GM13977 (cell line): ENCODE results near the gene LACC1.

Experiments used
- DNase-seq: peaks from one replicate; pipeline ENCODE4 v3.0.0; 2012; ENCODE audit warnings: low spot score
- in situ Hi-C: fragments of 300-500 bp; cut with MboI; formaldehyde crosslinking; loops from one replicate; pipeline ENCODE4 v1.12.0; 2022; ENCODE audit warnings: low sequenced_read_pairs, low pct_unique_long_range_greater_than_20kb, mixed read lengths, inconsistent platforms; ENCODE audit not compliant: unreplicated experiment
- TF ChIP-seq, protein P1 (sequence below): IDR thresholded peaks from 2 replicates; pipeline ENCODE4 v1.5.1; 2012; ENCODE audit warnings: mild to moderate bottlenecking, control low read depth; ENCODE audit not compliant: insufficient read depth; ENCODE audit errors: extremely low read depth, missing control alignments

Gene LACC1

DNA sequence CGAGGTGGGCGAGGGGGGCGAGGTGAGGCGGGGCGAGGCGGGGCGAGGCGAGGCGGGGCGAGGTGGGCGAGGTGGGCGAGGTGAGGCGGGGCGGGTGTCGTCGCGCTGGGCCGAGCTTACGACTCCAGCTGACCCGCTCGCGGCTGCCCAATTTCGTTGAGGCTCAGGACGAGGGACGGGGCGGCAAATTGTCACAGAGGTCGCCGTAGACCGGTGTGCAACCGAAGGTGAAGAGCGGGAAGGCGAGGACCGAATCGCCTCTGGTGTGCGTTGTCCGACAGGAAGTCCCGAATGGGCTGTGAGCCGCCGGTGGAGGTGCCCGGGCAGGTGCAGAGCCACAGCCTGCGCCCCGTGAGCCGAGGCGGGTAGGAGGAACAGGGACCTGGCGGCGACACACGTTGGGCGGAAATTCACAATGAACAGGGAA is at the start of gene LACC1:
LACC1 (plus strand) TSS at position 150 of the 427 bp plus-strand sequence. CDS start 1,082 bp downstream, outside the sequence.
- TF ChIP-seq, protein P1, sequence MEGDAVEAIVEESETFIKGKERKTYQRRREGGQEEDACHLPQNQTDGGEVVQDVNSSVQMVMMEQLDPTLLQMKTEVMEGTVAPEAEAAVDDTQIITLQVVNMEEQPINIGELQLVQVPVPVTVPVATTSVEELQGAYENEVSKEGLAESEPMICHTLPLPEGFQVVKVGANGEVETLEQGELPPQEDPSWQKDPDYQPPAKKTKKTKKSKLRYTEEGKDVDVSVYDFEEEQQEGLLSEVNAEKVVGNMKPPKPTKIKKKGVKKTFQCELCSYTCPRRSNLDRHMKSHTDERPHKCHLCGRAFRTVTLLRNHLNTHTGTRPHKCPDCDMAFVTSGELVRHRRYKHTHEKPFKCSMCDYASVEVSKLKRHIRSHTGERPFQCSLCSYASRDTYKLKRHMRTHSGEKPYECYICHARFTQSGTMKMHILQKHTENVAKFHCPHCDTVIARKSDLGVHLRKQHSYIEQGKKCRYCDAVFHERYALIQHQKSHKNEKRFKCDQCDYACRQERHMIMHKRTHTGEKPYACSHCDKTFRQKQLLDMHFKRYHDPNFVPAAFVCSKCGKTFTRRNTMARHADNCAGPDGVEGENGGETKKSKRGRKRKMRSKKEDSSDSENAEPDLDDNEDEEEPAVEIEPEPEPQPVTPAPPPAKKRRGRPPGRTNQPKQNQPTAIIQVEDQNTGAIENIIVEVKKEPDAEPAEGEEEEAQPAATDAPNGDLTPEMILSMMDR = no peak
- in situ Hi-C loops = no loop called here
- DNase-seq = peak; percentile 50

DNA sequence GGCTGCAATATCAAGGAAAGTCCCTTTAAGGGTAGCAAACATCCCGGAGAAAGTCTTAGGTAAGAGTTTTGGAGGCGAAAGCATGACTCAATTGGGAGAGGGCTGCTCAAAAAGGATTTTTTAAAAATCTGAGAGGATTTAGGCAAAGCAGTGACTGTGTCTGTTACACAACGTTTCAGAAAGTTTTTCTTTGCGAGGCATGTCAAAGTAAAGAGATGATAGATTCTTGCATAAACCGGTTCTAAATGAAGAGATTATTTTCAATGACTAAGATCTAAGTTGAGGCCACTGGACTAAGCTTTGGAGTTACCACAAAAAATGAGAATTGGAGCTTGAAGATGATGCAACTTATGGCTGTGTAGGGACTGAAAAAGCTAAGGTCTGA is 49.2 kb upstream of the LACC1 start:
- no peak for DNase-seq
- TF ChIP-seq, protein P1 = no peak
- in situ Hi-C loops = no loop called here

DNA sequence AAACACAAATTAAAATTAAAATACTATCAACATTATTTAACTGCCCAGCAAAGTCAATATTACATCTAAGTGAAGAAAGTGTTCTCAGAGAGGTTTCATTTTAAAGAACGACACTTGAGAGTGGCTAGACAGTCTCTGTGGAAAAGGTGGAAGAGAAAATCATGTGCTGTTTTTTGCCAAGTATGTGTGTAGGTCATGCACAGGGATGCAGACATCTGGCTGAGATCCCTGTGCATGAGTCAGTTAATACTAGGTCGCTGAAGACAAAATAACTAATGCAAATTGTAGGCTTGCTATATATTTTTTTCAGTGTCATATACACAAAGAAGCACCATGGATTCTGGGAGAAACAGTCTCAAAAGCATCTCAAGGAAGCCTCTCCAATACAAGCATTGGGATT is 48.6 kb upstream of the LACC1 start:
- in situ Hi-C loops = no loop called here
- TF ChIP-seq, protein P1 = no peak
- DNase-seq = no peak

DNA sequence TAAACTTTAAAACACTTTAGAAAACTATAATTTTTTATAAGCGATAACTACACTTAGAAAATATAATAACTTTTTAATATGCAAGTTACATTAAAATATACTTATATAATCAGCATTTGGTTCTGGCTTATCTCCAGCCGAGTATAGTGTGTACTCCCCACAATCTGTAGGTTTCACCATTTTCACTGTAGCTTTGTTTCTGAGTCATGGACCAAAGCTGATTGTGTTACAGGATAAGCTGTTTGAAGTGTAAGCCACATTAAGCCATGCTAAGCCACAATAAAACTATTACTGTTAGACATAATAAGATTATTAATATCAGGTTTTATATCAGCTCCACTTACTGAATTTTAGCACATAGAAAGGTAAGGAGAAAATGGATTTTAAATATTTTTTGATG is 44.0 kb upstream of the LACC1 start:
- TF ChIP-seq, protein P1 = no peak
- no peak for DNase-seq
- in situ Hi-C loops = no loop called here

DNA sequence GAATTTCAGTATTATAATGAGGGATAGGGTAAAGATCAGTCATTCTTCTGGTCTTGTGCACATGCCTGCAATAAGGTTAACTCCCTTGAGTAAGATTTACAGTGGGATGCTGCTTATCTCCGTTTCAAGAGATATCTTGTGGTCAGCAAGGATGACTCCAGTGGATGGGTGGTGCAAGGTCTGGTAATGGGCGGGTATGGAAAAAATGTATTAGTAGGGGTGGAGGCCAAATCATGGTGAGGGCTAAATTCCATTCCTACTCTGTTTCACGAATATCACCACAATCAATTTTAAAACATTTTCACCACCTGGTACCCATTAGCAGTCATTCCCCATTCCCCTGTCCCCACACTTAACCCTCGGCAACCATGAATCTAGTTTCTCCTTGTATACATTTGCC is 40.8 kb upstream of the LACC1 start:
- in situ Hi-C loops = no loop called here
- TF ChIP-seq, protein P1 = no peak
- no peak for DNase-seq

DNA sequence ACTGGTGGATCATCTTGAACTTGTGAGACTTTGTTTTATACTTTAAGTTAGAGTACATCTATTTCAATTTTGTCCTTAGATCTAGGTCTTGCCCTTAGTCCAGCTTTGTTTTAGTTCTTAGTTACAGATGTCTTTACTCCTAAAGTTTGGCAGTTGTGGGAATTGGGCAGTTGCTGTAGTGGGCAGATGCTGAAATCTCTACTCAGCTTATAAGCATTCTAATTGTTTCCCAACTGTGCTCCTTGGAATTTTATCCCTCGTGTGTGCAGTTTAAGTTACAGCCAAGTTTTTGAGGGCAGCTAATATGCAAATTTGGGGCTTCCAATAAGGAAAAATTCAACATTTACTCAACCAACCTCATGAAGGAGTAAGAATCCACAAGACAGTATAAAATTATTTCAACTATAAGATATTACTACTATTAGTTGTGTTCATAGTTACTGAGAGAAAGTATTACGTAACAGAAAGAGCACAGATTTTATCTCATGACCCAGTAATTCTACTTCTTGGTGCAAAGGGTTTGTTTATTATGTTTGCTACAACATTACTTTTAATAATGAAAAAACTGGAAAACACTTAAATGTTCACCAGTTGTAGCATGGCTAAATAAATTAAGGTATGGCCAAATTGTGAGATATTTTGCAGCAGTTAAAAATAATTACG is 33.1 kb upstream of the LACC1 start:
- in situ Hi-C loops = no loop called here
- TF ChIP-seq, protein P1 = no peak
- no peak for DNase-seq
